ENCODE measurements around the gene SCAMP2.
"Not testable (repeated sequence)": the region's sequence is repeated elsewhere in the genome, so short reads cannot be mapped to it uniquely, and the experiment has no call there.

The SCAMP2 gene

GRCh38 chr15:74873036-74873755 lies at the start of gene SCAMP2:
Gene SCAMP2 (minus strand): TSS chr15:74873365. CDS start chr15:74873255, 110 bp downstream.
- Mint-ChIP-seq H3K4me1 (ENCODE audit: low read depth) (peaks cover 40% of the 10 kb centered on the region), H3K27ac (peak within 1 kb of the TSS; percentile 92), H3K36me3 (ENCODE audit: low read depth) (peaks cover 31% of the 10 kb centered on the region), H3K4me3 (peak within 1 kb of the TSS; percentile 99), H3K9me3 (peaks cover 1% of the 10 kb centered on the region), H3K27me3 (ENCODE audit: low read depth) (peaks cover 3% of the 10 kb centered on the region)
- peak; percentile 90 for DNase-seq (ENCODE audit: low spot score)

- Mint-ChIP-seq H3K4me3 (no peak overlapping the region), H3K36me3 (ENCODE audit: low read depth) (peaks cover 54% of the 10 kb centered on the region), H3K9me3 (no peaks in the 10 kb centered on the region), H3K27me3 (ENCODE audit: low read depth) (no peaks in the 10 kb centered on the region), H3K27ac (no peak overlapping the region), H3K4me1 (ENCODE audit: low read depth) (no peaks in the 10 kb centered on the region)
- no peak for DNase-seq (ENCODE audit: low spot score)
Observed at GRCh38 chr15:74920456-74920855, 47.3 kb upstream of the SCAMP2 start.

- H3K27ac Mint-ChIP-seq, result no peak overlapping the region
- H3K27me3 Mint-ChIP-seq (ENCODE audit: low read depth), result no peaks in the 10 kb centered on the region
- peaks cover 54% of the 10 kb centered on the region for H3K36me3 Mint-ChIP-seq (ENCODE audit: low read depth)
- no peak overlapping the region for H3K4me3 Mint-ChIP-seq
- no peaks in the 10 kb centered on the region for H3K4me1 Mint-ChIP-seq (ENCODE audit: low read depth)
- no peak for DNase-seq (ENCODE audit: low spot score)
- H3K9me3 Mint-ChIP-seq, result no peaks in the 10 kb centered on the region
Observed at GRCh38 chr15:74917676-74918075, 44.5 kb upstream of the SCAMP2 start.

- peaks cover 31% of the 10 kb centered on the region for H3K36me3 Mint-ChIP-seq (ENCODE audit: low read depth)
- not testable (repeated sequence) for DNase-seq (ENCODE audit: low spot score); H3K27ac Mint-ChIP-seq
Observed at GRCh38 chr15:74913799-74914198, 40.6 kb upstream of the SCAMP2 start.

GRCh38 chr15:74913041-74913440 lies 39.9 kb upstream of the SCAMP2 start:
- H3K27me3 Mint-ChIP-seq (ENCODE audit: low read depth), result no peaks in the 10 kb centered on the region
- no peak for DNase-seq (ENCODE audit: low spot score)
- peaks cover 25% of the 10 kb centered on the region for H3K36me3 Mint-ChIP-seq (ENCODE audit: low read depth)
- H3K4me3 Mint-ChIP-seq, result no peak overlapping the region
- H3K27ac Mint-ChIP-seq, result no peak overlapping the region
- H3K4me1 Mint-ChIP-seq (ENCODE audit: low read depth), result no peaks in the 10 kb centered on the region
- no peaks in the 10 kb centered on the region for H3K9me3 Mint-ChIP-seq

More at GRCh38 chr15:74913799-74914198, 40.6 kb upstream of the SCAMP2 start:
- H3K27me3 Mint-ChIP-seq (ENCODE audit: low read depth); H3K4me1 Mint-ChIP-seq (ENCODE audit: low read depth); H3K4me3 Mint-ChIP-seq; H3K9me3 Mint-ChIP-seq: not testable (repeated sequence)

- Mint-ChIP-seq H3K27me3 (ENCODE audit: low read depth) (no peaks in the 10 kb centered on the region), H3K4me1 (ENCODE audit: low read depth) (peaks cover 22% of the 10 kb centered on the region), H3K4me3 (no peak overlapping the region), H3K36me3 (ENCODE audit: low read depth) (peaks cover 32% of the 10 kb centered on the region), H3K27ac (no peak overlapping the region), H3K9me3 (no peaks in the 10 kb centered on the region)
- no peak for DNase-seq (ENCODE audit: low spot score)
Observed at GRCh38 chr15:74908635-74909034, 35.5 kb upstream of the SCAMP2 start.

- no peaks in the 10 kb centered on the region for H3K27me3 Mint-ChIP-seq (ENCODE audit: low read depth)
- peaks cover 22% of the 10 kb centered on the region for H3K4me1 Mint-ChIP-seq (ENCODE audit: low read depth)
- peak; percentile 22 for DNase-seq (ENCODE audit: low spot score)
- H3K9me3 Mint-ChIP-seq, result no peaks in the 10 kb centered on the region
- peaks cover 33% of the 10 kb centered on the region for H3K36me3 Mint-ChIP-seq (ENCODE audit: low read depth)
- peak overlapping the region; percentile 93 for H3K4me3 Mint-ChIP-seq
- H3K27ac Mint-ChIP-seq, result peak overlapping the region; percentile 94
Observed at GRCh38 chr15:74907163-74907870, 34.2 kb upstream of the SCAMP2 start.

- peaks cover 37% of the 10 kb centered on the region for H3K36me3 Mint-ChIP-seq (ENCODE audit: low read depth)
Observed at GRCh38 chr15:74906450-74907162, 33.4 kb upstream of the SCAMP2 start, which contains the start of gene FAM219B. Gene FAM219B (minus strand): TSS chr15:74906851. CDS start chr15:74906800, 51 bp downstream.

GRCh38 chr15:74906067-74906449 lies 32.9 kb upstream of the SCAMP2 start:
- Mint-ChIP-seq H3K27ac (peak overlapping the region; percentile 72), H3K36me3 (ENCODE audit: low read depth) (peaks cover 36% of the 10 kb centered on the region), H3K4me3 (peak overlapping the region; percentile 93), H3K4me1 (ENCODE audit: low read depth) (peaks cover 27% of the 10 kb centered on the region), H3K9me3 (no peaks in the 10 kb centered on the region), H3K27me3 (ENCODE audit: low read depth) (no peaks in the 10 kb centered on the region)
- DNase-seq (ENCODE audit: low spot score), result peak; percentile 17

More at GRCh38 chr15:74906450-74907162, 33.4 kb upstream of the SCAMP2 start, which contains the start of gene FAM219B:
- H3K4me1 Mint-ChIP-seq (ENCODE audit: low read depth), result peaks cover 24% of the 10 kb centered on the region
- peak within 1 kb of the TSS; percentile 93 for H3K4me3 Mint-ChIP-seq
- H3K9me3 Mint-ChIP-seq, result no peaks in the 10 kb centered on the region
- H3K27ac Mint-ChIP-seq, result peak within 1 kb of the TSS; percentile 94
- peak; percentile 87 for DNase-seq (ENCODE audit: low spot score)
- H3K27me3 Mint-ChIP-seq (ENCODE audit: low read depth), result no peaks in the 10 kb centered on the region

GRCh38 chr15:74904190-74904805 lies 31.1 kb upstream of the SCAMP2 start:
- Mint-ChIP-seq H3K4me3 (peak overlapping the region; percentile 93), H3K27ac (peak overlapping the region; percentile 47), H3K9me3 (no peaks in the 10 kb centered on the region), H3K27me3 (ENCODE audit: low read depth) (no peaks in the 10 kb centered on the region), H3K4me1 (ENCODE audit: low read depth) (peaks cover 28% of the 10 kb centered on the region), H3K36me3 (ENCODE audit: low read depth) (peaks cover 45% of the 10 kb centered on the region)
- no peak for DNase-seq (ENCODE audit: low spot score)

GRCh38 chr15:74903676-74904075 lies 30.5 kb upstream of the SCAMP2 start:
- Mint-ChIP-seq H3K4me3 (no peak overlapping the region), H3K27ac (no peak overlapping the region), H3K9me3 (no peaks in the 10 kb centered on the region), H3K36me3 (ENCODE audit: low read depth) (peaks cover 48% of the 10 kb centered on the region), H3K4me1 (ENCODE audit: low read depth) (peaks cover 29% of the 10 kb centered on the region), H3K27me3 (ENCODE audit: low read depth) (no peaks in the 10 kb centered on the region)
- DNase-seq (ENCODE audit: low spot score), result no peak

GRCh38 chr15:74902295-74903075 lies 29.3 kb upstream of the SCAMP2 start:
- Mint-ChIP-seq H3K4me1 (ENCODE audit: low read depth) (peaks cover 26% of the 10 kb centered on the region), H3K27ac (no peak overlapping the region), H3K36me3 (ENCODE audit: low read depth) (peaks cover 49% of the 10 kb centered on the region), H3K9me3 (no peaks in the 10 kb centered on the region), H3K27me3 (ENCODE audit: low read depth) (no peaks in the 10 kb centered on the region), H3K4me3 (no peak overlapping the region)
- no peak for DNase-seq (ENCODE audit: low spot score)

- DNase-seq (ENCODE audit: low spot score), result peak; percentile 35
- Mint-ChIP-seq H3K4me1 (ENCODE audit: low read depth) (peaks cover 22% of the 10 kb centered on the region), H3K27ac (peak overlapping the region; percentile 42), H3K36me3 (ENCODE audit: low read depth) (peaks cover 51% of the 10 kb centered on the region), H3K4me3 (no peak overlapping the region), H3K27me3 (ENCODE audit: low read depth) (no peaks in the 10 kb centered on the region), H3K9me3 (no peaks in the 10 kb centered on the region)
Observed at GRCh38 chr15:74901612-74902063, 28.5 kb upstream of the SCAMP2 start.
